Glomerular visceral epithelial cell (primary cell): Measurements from ENCODE around the gene SP1.
"Not testable (repeated sequence)": the region's sequence is repeated elsewhere in the genome, so short reads cannot be mapped to it uniquely, and the experiment has no call there.

ENCODE experiments used
- DNase-seq: peaks from one replicate; pipeline ENCODE4 v3.0.0-alpha.2; 2016; ENCODE audit errors: extremely low spot score

The SP1 gene

GRCh38 chr12:53380104-53380793 is at the start of gene SP1:
TSS of gene SP1 (plus strand) at chr12:53380176. CDS start at chr12:53380292, 116 bp downstream.
- DNase-seq, result peak; percentile 96

GRCh38 chr12:53330671-53331070 is 49.3 kb upstream of the SP1 start:
- DNase-seq, result no peak

- not testable (repeated sequence) for DNase-seq
Observed at GRCh38 chr12:53332339-53332738, 47.6 kb upstream of the SP1 start.

- no peak for DNase-seq
Observed at GRCh38 chr12:53332744-53333143, 47.2 kb upstream of the SP1 start.

- no peak for DNase-seq
Observed at GRCh38 chr12:53333289-53333688, 46.7 kb upstream of the SP1 start.

GRCh38 chr12:53333845-53334244 is 46.1 kb upstream of the SP1 start:
- DNase-seq, result no peak

GRCh38 chr12:53334822-53335221 is 45.2 kb upstream of the SP1 start:
- DNase-seq, result no peak

GRCh38 chr12:53336181-53336681 is 43.7 kb upstream of the SP1 start, which contains the start of gene SP7:
TSS of gene SP7 (minus strand) at chr12:53336354. CDS start at chr12:53335646, 708 bp downstream.
- DNase-seq, result no peak

GRCh38 chr12:53338017-53338416 is 42.0 kb upstream of the SP1 start:
- no peak for DNase-seq

GRCh38 chr12:53338916-53339315 is 41.1 kb upstream of the SP1 start:
- no peak for DNase-seq

- no peak for DNase-seq
Observed at GRCh38 chr12:53340398-53340797, 39.6 kb upstream of the SP1 start.

- no peak for DNase-seq
Observed at GRCh38 chr12:53343449-53343848, 36.5 kb upstream of the SP1 start.

GRCh38 chr12:53343969-53344368 is 36.0 kb upstream of the SP1 start:
- DNase-seq, result no peak

- no peak for DNase-seq
Observed at GRCh38 chr12:53344487-53344823, 35.5 kb upstream of the SP1 start.

- peak; percentile 67 for DNase-seq
Observed at GRCh38 chr12:53344824-53345485, 35.0 kb upstream of the SP1 start.

- DNase-seq, result no peak
Observed at GRCh38 chr12:53345486-53346188, 34.3 kb upstream of the SP1 start.

GRCh38 chr12:53346491-53346890 is 33.5 kb upstream of the SP1 start:
- no peak for DNase-seq

- DNase-seq, result no peak
Observed at GRCh38 chr12:53347905-53348304, 32.1 kb upstream of the SP1 start.

GRCh38 chr12:53352331-53353256 is 27.4 kb upstream of the SP1 start:
- peak; percentile 85 for DNase-seq

GRCh38 chr12:53353257-53353655 is 26.7 kb upstream of the SP1 start:
- no peak for DNase-seq

- DNase-seq, result no peak
Observed at GRCh38 chr12:53355121-53355520, 24.9 kb upstream of the SP1 start.
